MCF 10A (cell line): Measurements from ENCODE around the gene AMZ1. TPM values are rescaled to one million over a fixed set of nuclear protein-coding genes. Genes with fewer than 3 reads are reported as not detected.

Experiments used
- BruUV-seq: library from RNA; stranded (reverse); fragments of 400-500 nt; replicated peaks from 2 replicates; lab custom pipeline; 2021; lab: Mats Ljungman, UMichigan
- CTCF ChIA-PET: fragments of 300-600 bp; sonication (Branson Sonifier 250); formaldehyde crosslinking; extraction: SDS; loops from one replicate; lab custom pipeline; 2021; ENCODE audit warnings: antibody characterized with exemption, inconsistent platforms; lab: Yijun Ruan, JAX
- POLR2A ChIA-PET: fragments of 300-600, 350-650 bp; sonication (Branson Sonifier 250); formaldehyde crosslinking; extraction: SDS; loops from one replicate; lab custom pipeline; 2020; ENCODE audit warnings: antibody characterized with exemption, inconsistent platforms; lab: Yijun Ruan, JAX
- DNase-seq: peaks from one replicate; pipeline ENCODE4 v3.0.0-alpha.2; 2018; ENCODE audit not compliant: unreplicated experiment
- H3K27ac Mint-ChIP-seq: one replicate; pipeline ENCODE4 v1.8.0; 2022; ENCODE audit warnings: mild to moderate bottlenecking, low read depth, mixed read lengths; ENCODE audit not compliant: unreplicated experiment
- H3K27me3 Mint-ChIP-seq: one replicate; pipeline ENCODE4 v1.8.0; 2022; ENCODE audit warnings: mixed read lengths; ENCODE audit not compliant: insufficient read depth, unreplicated experiment
- H3K36me3 Mint-ChIP-seq: one replicate; pipeline ENCODE4 v1.8.0; 2022; ENCODE audit warnings: mild to moderate bottlenecking, moderate library complexity, mixed read lengths; ENCODE audit not compliant: insufficient read depth, unreplicated experiment
- H3K4me1 Mint-ChIP-seq: one replicate; pipeline ENCODE4 v1.8.0; 2022; ENCODE audit warnings: mixed read lengths; ENCODE audit not compliant: insufficient read depth, unreplicated experiment
- H3K4me3 Mint-ChIP-seq: one replicate; pipeline ENCODE4 v1.8.0; 2022; ENCODE audit warnings: mild to moderate bottlenecking, moderate library complexity, mixed read lengths; ENCODE audit not compliant: unreplicated experiment
- H3K9me3 Mint-ChIP-seq: one replicate; pipeline ENCODE4 v1.8.0; 2022; ENCODE audit warnings: mixed read lengths; ENCODE audit not compliant: unreplicated experiment
- CTCF ChIP-seq: fragments of 200-600 bp; IDR thresholded peaks from one replicate; pipeline ENCODE4 v1.8.0; 2022; ENCODE audit warnings: antibody characterized with exemption, mild to moderate bottlenecking; ENCODE audit not compliant: unreplicated experiment
- intact Hi-C: fragments of 100-400 bp; cut with micrococcal nuclease; formaldehyde crosslinking; loops from 2 replicates; pipeline ENCODE4 v1.14.1; 2022
- total RNA-seq: library from RNA; stranded (reverse); gene quantifications from 2 replicates; pipeline ENCODE4 v1.2.3, GENCODE V29; 2022

Gene AMZ1
- total RNA-seq, 1 experiment from 2014 or later, result not detected

GRCh38 chr7:2758673-2759616, 70.9 kb downstream of the AMZ1 start:
- Mint-ChIP-seq H3K27me3 (no peaks in the 10 kb centered on the region), H3K4me3 (peak overlapping the region; percentile 63), H3K9me3 (no peaks in the 10 kb centered on the region), H3K27ac (peak overlapping the region; percentile 77), H3K36me3 (peaks cover 9% of the 10 kb centered on the region), H3K4me1 (peaks cover 44% of the 10 kb centered on the region)
- DNase-seq, result no peak
- TF ChIP-seq CTCF, result no peak
- ChIA-PET POLR2A (interaction anchor here (0.5 to 5.1 kb wide), 24 partner anchors 9 to 1430 kb away, joined by 3 to 74 read pairs (median 4); partner anchors contain the start of gene IQCE), CTCF (interaction anchor here (0.7 to 1.5 kb wide), 5 partner anchors 11 to 62 kb away, joined by 3 to 7 read pairs (median 3); no protein-coding TSS in a partner anchor)
- intact Hi-C loops, result loop anchor here (5.0 kb wide), 3 partner anchors 63 to 103 kb away; partner anchors contain the start of gene GNA12
- BruUV-seq, result no TSS peak

- no peaks in the 10 kb centered on the region for H3K27me3 Mint-ChIP-seq
- intact Hi-C loops, result loop anchor here (5.0 kb wide), 3 partner anchors 63 to 103 kb away; partner anchors contain the start of gene GNA12
- TF ChIP-seq CTCF, result no peak
- no peaks in the 10 kb centered on the region for H3K9me3 Mint-ChIP-seq
- CTCF ChIA-PET, result interaction anchor here (0.7 kb wide), 1 partner anchor 61 kb away, joined by 3 read pairs; no protein-coding TSS in a partner anchor
- BruUV-seq, result no TSS peak
- peaks cover 44% of the 10 kb centered on the region for H3K4me1 Mint-ChIP-seq
- no peak overlapping the region for H3K4me3 Mint-ChIP-seq
- POLR2A ChIA-PET, result interaction anchor here (5.1 kb wide), 1 partner anchor 61 kb away, joined by 74 read pairs; no protein-coding TSS in a partner anchor
- DNase-seq, result no peak
- peak overlapping the region; percentile 63 for H3K27ac Mint-ChIP-seq
- peaks cover 9% of the 10 kb centered on the region for H3K36me3 Mint-ChIP-seq
These were observed 71.7 kb downstream of the AMZ1 start for GRCh38 chr7:2759736-2760097.

- Mint-ChIP-seq H3K27me3 (no peaks in the 10 kb centered on the region), H3K4me1 (peaks cover 44% of the 10 kb centered on the region), H3K36me3 (peaks cover 9% of the 10 kb centered on the region), H3K9me3 (no peaks in the 10 kb centered on the region), H3K27ac (peak overlapping the region; percentile 63), H3K4me3 (no peak overlapping the region)
- POLR2A ChIA-PET, result interaction anchor here (0.7 to 5.1 kb wide), 3 partner anchors 27 to 61 kb away, joined by 3 to 74 read pairs (median 4); no protein-coding TSS in a partner anchor
- CTCF ChIA-PET, result interaction anchor here (0.6 to 1.2 kb wide), 7 partner anchors 15 to 1625 kb away, joined by 3 read pairs; no protein-coding TSS in a partner anchor
- peak; percentile 29 for TF ChIP-seq CTCF
- DNase-seq, result peak; percentile 26
- BruUV-seq, result no TSS peak
- intact Hi-C loops, result no loop called here
These were observed 72.3 kb downstream of the AMZ1 start for GRCh38 chr7:2760098-2760889.
